Gastrocnemius medialis (tissue), 4 donors: Measurements from ENCODE around the gene PIK3CG.

ENCODE experiments used
- CTCF ChIP-seq, 5 experiments: fragments of 450-650 bp in 3 of 5; fragments of 200-600 bp in 2 of 5; sonication (generic) in 2 of 5; IDR thresholded peaks in 4 of 5; conservative IDR thresholded peaks in 1 of 5; 1 replicate in 4 of 5; 2 replicates in 1 of 5; pipeline ENCODE4 v1.5.1; 2016 to 2019; ENCODE audit warnings: antibody characterized with exemption in 5 of 5, mild to moderate bottlenecking in 3 of 5, moderate library complexity in 3 of 5
- POLR2A ChIP-seq, 2 donors: fragments of 450-650 bp; IDR thresholded peaks; one replicate each; pipeline ENCODE4 v1.6.1; 2017; ENCODE audit warnings: antibody characterized with exemption in 2 of 2, mild to moderate bottlenecking in 2 of 2, moderate library complexity in 2 of 2

GRCh38 chr7:106817098-106817497 lies 48.0 kb upstream of the PIK3CG start:
- TF ChIP-seq CTCF (IDR thresholded peaks at IDR 0.05 in 4 of 5, conservative IDR thresholded peaks at IDR 0.05 in 1 of 5) = no peak
- no peak for TF ChIP-seq POLR2A (IDR thresholded peaks at IDR 0.05)
